Lung (tissue), 12 donors: ENCODE data around the gene B3GNT8. TPM values are rescaled to one million over a fixed set of nuclear protein-coding genes. Genes with fewer than 3 reads are reported as not detected.

ENCODE experiments used
- ATAC-seq: fragments of 200-7000 bp; cut with Tn5 transposase; one replicate; pipeline ENCODE4 v1.9.1; 2020; ENCODE audit warnings: moderate number of reproducible peaks; ENCODE audit not compliant: insufficient read depth, low FRiP score
- DNase-seq, 3 donors: peaks; one replicate each; pipeline ENCODE4 v3.0.0-alpha.2; 2013 to 2017
- H3K27ac ChIP-seq, 2 donors: one replicate each; pipeline ENCODE4 v1.5.1; 2013; ENCODE audit warnings: mild to moderate bottlenecking in 2 of 2, moderate library complexity in 2 of 2, control low read depth in 1 of 2, inconsistent platforms in 1 of 2, low read depth in 1 of 2, low read length in 1 of 2
- H3K27me3 ChIP-seq, 3 donors: one replicate each; pipeline ENCODE4 v1.5.1; 2013; ENCODE audit warnings: low read length in 2 of 3; ENCODE audit not compliant: control insufficient read depth in 3 of 3, insufficient read depth in 3 of 3
- H3K36me3 ChIP-seq, 4 donors: one replicate each; pipeline ENCODE4 v1.5.1; 2013; ENCODE audit warnings: low read length in 4 of 4, mild to moderate bottlenecking in 1 of 4, moderate library complexity in 1 of 4; ENCODE audit not compliant: control insufficient read depth in 4 of 4, insufficient read depth in 4 of 4
- H3K4me1 ChIP-seq, 5 donors: one replicate each; pipeline ENCODE4 v1.5.1; 2013; ENCODE audit warnings: low read length in 5 of 5, mild to moderate bottlenecking in 2 of 5, moderate library complexity in 1 of 5; ENCODE audit not compliant: control insufficient read depth in 5 of 5, insufficient read depth in 5 of 5
- H3K4me3 ChIP-seq: one replicate; pipeline ENCODE4 v1.5.1; 2013; ENCODE audit warnings: mild to moderate bottlenecking, control low read depth, moderate library complexity
- H3K9ac ChIP-seq, 2 donors: one replicate each; pipeline ENCODE4 v1.5.1; 2013; ENCODE audit warnings: low read length in 2 of 2, control low read depth in 1 of 2; ENCODE audit not compliant: insufficient read depth in 1 of 2
- H3K9me3 ChIP-seq, 4 donors: one replicate each; pipeline ENCODE4 v1.5.1; 2013; ENCODE audit warnings: low read length in 3 of 4, mild to moderate bottlenecking in 1 of 4, moderate library complexity in 1 of 4; ENCODE audit not compliant: control insufficient read depth in 4 of 4, insufficient read depth in 3 of 4
- CTCF ChIP-seq: IDR thresholded peaks from 2 replicates; pipeline ENCODE4 v1.5.1; 2012; ENCODE audit warnings: mild to moderate bottlenecking; ENCODE audit errors: control extremely low read depth, extremely low read depth
- WGBS, 2 donors: extraction: QIAGEN DNeasy Blood & Tissue Kit; methylation state at CpG; one replicate each; pipeline ENCODE4 v1.1.7; 2013; 5-methylcytosine and 5-hydroxymethylcytosine counted together
- polyA plus RNA-seq, 2 donors: library from polyadenylated mRNA; stranded (reverse); fragments of 200-250 nt; gene quantifications; one replicate each; pipeline ENCODE4 v1.2.1, GENCODE V29; 2013
- total RNA-seq, 2 donors: library from RNA; depleted of rRNA in 1 of 2; stranded (reverse); fragments of >200 nt in 1 of 2; gene quantifications; one replicate each; pipeline ENCODE4 v1.2.1, GENCODE V29; 2014 to 2021
- donor health status: control.
- donor health status: control.
- donor health status: Bipolar disorder and iron deficiency.
- donor health status: healthy.
- donor health status: DM: yes; HTN: yes; CAD: no.

B3GNT8 gene
- total and polyA plus RNA-seq, 4 donors = 6.2 to 39.0 (median 32.8) TPM

- no peak overlapping the region for H3K4me3 ChIP-seq
- no peaks in the 10 kb centered on the region for H3K9me3 ChIP-seq
- H3K9ac ChIP-seq = no peak overlapping the region
- peaks cover 0 to 11% (median 3%) of the 10 kb centered on the region in 5 donors for H3K4me1 ChIP-seq
- no peaks in the 10 kb centered on the region for H3K36me3 ChIP-seq
- no peak for TF ChIP-seq CTCF
- 35 to 52% methylated on average over 2 of the region's 2 CpGs for WGBS, 2 donors
- H3K27ac ChIP-seq = peak overlapping the region in 1 of 2 donors; percentile 60
- H3K27me3 ChIP-seq = peaks cover 0 to 2% (median 0%) of the 10 kb centered on the region in 3 donors
- ATAC-seq = no peak
- DNase-seq = no peak
Observed at GRCh38 chr19:41455936-41456335, 28.8 kb upstream of the B3GNT8 start.

GRCh38 chr19:41452584-41453275 lies 25.6 kb upstream of the B3GNT8 start:
- Histone ChIP-seq H3K4me1 (peaks cover 0 to 11% (median 3%) of the 10 kb centered on the region in 5 donors), H3K27ac (no peak overlapping the region), H3K27me3 (peaks cover 0 to 4% (median 0%) of the 10 kb centered on the region in 3 donors), H3K9me3 (no peaks in the 10 kb centered on the region), H3K9ac (no peak overlapping the region), H3K36me3 (no peaks in the 10 kb centered on the region), H3K4me3 (no peak overlapping the region)
- ATAC-seq (no peak), DNase-seq (no peak)
- 78 to 82% methylated on average over 6 of the region's 6 CpGs for WGBS, 2 donors
- TF ChIP-seq CTCF = no peak

- H3K4me1 ChIP-seq = peaks cover 0 to 7% (median 0%) of the 10 kb centered on the region in 5 donors
- H3K36me3 ChIP-seq = no peaks in the 10 kb centered on the region
- ATAC-seq (no peak), DNase-seq (no peak)
- TF ChIP-seq CTCF = no peak
- H3K4me3 ChIP-seq = no peak overlapping the region
- H3K27ac ChIP-seq = no peak overlapping the region
- H3K9me3 ChIP-seq = no peaks in the 10 kb centered on the region
- H3K9ac ChIP-seq = no peak overlapping the region
- WGBS, 2 donors = 64 to 65% methylated on average over 3 of the region's 3 CpGs
- peaks cover 0 to 4% (median 0%) of the 10 kb centered on the region in 3 donors for H3K27me3 ChIP-seq
Observed at GRCh38 chr19:41449865-41450178, 22.6 kb upstream of the B3GNT8 start.
